HCT116 (cell line): Measurements from ENCODE around the gene CNTN5. TPM values are rescaled to one million over a fixed set of nuclear protein-coding genes. Genes with fewer than 3 reads are reported as not detected.

Experiments
- ATAC-seq: fragments of 200-7000 bp; cut with Tn5 transposase; 2 replicates; pipeline ENCODE4 v1.9.1; 2020; ENCODE audit warnings: mild to moderate bottlenecking, moderate library complexity
- BruUV-seq: library from RNA; stranded (reverse); fragments of 400-500 nt; replicated peaks from 2 replicates; lab custom pipeline; 2021; lab: Mats Ljungman, UMichigan
- CTCF ChIA-PET: fragments of 300-600 bp; sonication (Branson Sonifier 250); formaldehyde crosslinking; loops from one replicate; lab custom pipeline; 2021; ENCODE audit warnings: antibody characterized with exemption; lab: Charles Lee
- POLR2A ChIA-PET: fragments of 300-600, 350-600 bp; sonication (Branson Sonifier 250); formaldehyde crosslinking; loops from one replicate; lab custom pipeline; 2021; ENCODE audit warnings: antibody characterized with exemption; lab: Charles Lee
- RAD21 ChIA-PET, 2 experiments: fragments of 300-600 bp; sonication (Branson Sonifier 250); formaldehyde crosslinking; loops; one replicate each; lab custom pipeline; 2023; ENCODE audit warnings: low total read pairs in 2 of 2; ENCODE audit not compliant: uncharacterized antibody in 2 of 2, unreplicated experiment in 2 of 2, low non-redundant PET in 1 of 2; lab: Charles Lee
- DNase-seq: peaks from one replicate; pipeline ENCODE4 v3.0.0-alpha.2; 2010; ENCODE audit warnings: low read depth, low spot score
- H2AFZ ChIP-seq: fragments of 200-600 bp; shearing (Covaris generic), sonication (generic); 2 replicates; pipeline ENCODE4 v1.6.1; 2017; ENCODE audit warnings: low read depth, mixed run types, mixed read lengths, antibody characterized with exemption, low read length; ENCODE audit not compliant: poor library complexity, severe bottlenecking
- H3K27ac ChIP-seq: 2 replicates; pipeline ENCODE4 v1.5.1; 2012; ENCODE audit warnings: low read depth, low read length
- H3K27me3 ChIP-seq: fragments of 200-600 bp; sonication (generic); 2 replicates; pipeline ENCODE4 v1.6.1; 2016; ENCODE audit warnings: mixed run types, low read length, mixed read lengths; ENCODE audit not compliant: insufficient read depth
- H3K36me3 ChIP-seq, 2 experiments: fragments of 200-500 bp in 1 of 2; fragments of 200-600 bp in 1 of 2; sonication (Bioruptor generic) in 1 of 2; sonication (generic) in 1 of 2; 2 replicates each; pipeline versions ENCODE4 v1.5.1 to v1.6.1; 2014 to 2016; ENCODE audit warnings: low read length in 2 of 2, inconsistent platforms in 1 of 2, mixed read lengths in 1 of 2, mixed run types in 1 of 2; ENCODE audit not compliant: insufficient read depth in 2 of 2, control insufficient read depth in 1 of 2
- H3K4me1 ChIP-seq, 2 experiments: fragments of 200-600 bp in 1 of 2; sonication (generic) in 1 of 2; 2 replicates each; pipeline versions ENCODE4 v1.5.1 to v1.6.1; 2012 to 2017; ENCODE audit warnings: low read length in 2 of 2, inconsistent platforms in 1 of 2, mild to moderate bottlenecking in 1 of 2, mixed read lengths in 1 of 2, mixed run types in 1 of 2, moderate library complexity in 1 of 2; ENCODE audit not compliant: insufficient read depth in 2 of 2, control insufficient read depth in 1 of 2
- H3K4me2 ChIP-seq: fragments of 200-600 bp; sonication (generic); 2 replicates; pipeline ENCODE4 v1.6.1; 2017; ENCODE audit warnings: mixed run types, low read length, mixed read lengths
- H3K4me3 ChIP-seq, 2 experiments: fragments of 200-600 bp in 1 of 2; sonication (generic) in 1 of 2; replicated peaks in 1 of 2; 2 replicates each; pipeline ENCODE4 v1.5.1; 2011 to 2016; ENCODE audit warnings: low read length in 2 of 2, control low read depth in 1 of 2, low read depth in 1 of 2, mild to moderate bottlenecking in 1 of 2, mixed read lengths in 1 of 2, mixed run types in 1 of 2
- H3K79me2 ChIP-seq: fragments of 200-600 bp; sonication (generic); 2 replicates; pipeline ENCODE4 v1.6.1; 2017; ENCODE audit warnings: mild to moderate bottlenecking, mixed run types, low read length, moderate library complexity, mixed read lengths; ENCODE audit not compliant: insufficient read depth
- H3K9ac ChIP-seq: fragments of 200-600 bp; sonication (generic); 2 replicates; pipeline ENCODE4 v1.6.1; 2016; ENCODE audit warnings: low read length, mixed read lengths
- H3K9me2 ChIP-seq: fragments of 200-600 bp; sonication (generic), shearing (Covaris generic); 2 replicates; pipeline ENCODE4 v1.6.1; 2017; ENCODE audit warnings: mixed run types, mild to moderate bottlenecking, moderate library complexity; ENCODE audit not compliant: insufficient read depth
- H3K9me3 ChIP-seq, 2 experiments: fragments of 200-500 bp in 1 of 2; fragments of 200-600 bp in 1 of 2; sonication (Bioruptor generic) in 1 of 2; sonication (generic) in 1 of 2; 2 replicates each; pipeline ENCODE4 v1.6.1; 2014 to 2017; ENCODE audit warnings: low read length in 2 of 2, mixed read lengths in 2 of 2, inconsistent platforms in 1 of 2, low read depth in 1 of 2, mild to moderate bottlenecking in 1 of 2, mixed run types in 1 of 2, moderate library complexity in 1 of 2; ENCODE audit not compliant: control insufficient read depth in 1 of 2, insufficient read depth in 1 of 2
- H4K20me1 ChIP-seq: fragments of 200-600 bp; sonication (generic), shearing (Covaris generic); 2 replicates; pipeline ENCODE4 v1.6.1; 2017; ENCODE audit warnings: mixed run types, mild to moderate bottlenecking, moderate library complexity; ENCODE audit not compliant: insufficient read depth
- ATF3 ChIP-seq: IDR thresholded peaks from 2 replicates; pipeline ENCODE4 v1.6.1; 2012
- CTCF ChIP-seq, 3 experiments: fragments of 200-600 bp in 1 of 3; sonication (generic) in 1 of 3; IDR thresholded peaks in 2 of 3; conservative IDR thresholded peaks in 1 of 3; 2 replicates each; pipeline ENCODE4 v1.5.1; 2012 to 2017; ENCODE audit warnings: low read depth in 2 of 3, low read length in 2 of 3, antibody characterized with exemption in 1 of 3, borderline replicate concordance in 1 of 3, control low read depth in 1 of 3, mild to moderate bottlenecking in 1 of 3, mixed read lengths in 1 of 3, mixed run types in 1 of 3, moderate library complexity in 1 of 3; ENCODE audit not compliant: insufficient read depth in 1 of 3
- EZH2 ChIP-seq: fragments of 200-600 bp; sonication (generic); IDR thresholded peaks from 2 replicates; pipeline ENCODE4 v1.6.1; 2017; ENCODE audit warnings: antibody characterized with exemption, mixed run types
- FOSL1 ChIP-seq: IDR thresholded peaks from 2 replicates; pipeline ENCODE4 v1.6.1; 2012; ENCODE audit warnings: low read depth
- MAX ChIP-seq: IDR thresholded peaks from 2 replicates; pipeline ENCODE4 v1.6.1; 2012
- POLR2AphosphoS5 ChIP-seq: IDR thresholded peaks from 2 replicates; pipeline ENCODE4 v1.6.1; 2011; ENCODE audit warnings: mild to moderate bottlenecking, low read depth, low read length, moderate library complexity
- SRF ChIP-seq: IDR thresholded peaks from 2 replicates; pipeline ENCODE4 v1.6.1; 2012; ENCODE audit warnings: low read depth
- ZFX ChIP-seq: fragments of 450-650 bp; IDR thresholded peaks from 2 replicates; pipeline ENCODE4 v1.6.1; 2017
- intact Hi-C: fragments of 100-400 bp; cut with micrococcal nuclease; formaldehyde crosslinking; loops from 2 replicates; pipeline ENCODE4 v1.10.0; 2022
- total RNA-seq: library from RNA; stranded (reverse); gene quantifications from one replicate; pipeline ENCODE4 v1.2.1, GENCODE V29; 2021; ENCODE audit not compliant: unreplicated experiment

CNTN5 gene
- total RNA-seq, 1 experiment from 2014 or later = not detected

GRCh38 chr11:100220801-100221200 is 1200.1 kb downstream of the CNTN5 start (continued):
- TF ChIP-seq CTCF (IDR thresholded peaks at IDR 0.05 in 2 of 3, conservative IDR thresholded peaks at IDR 0.05 in 1 of 3; ENCODE audit: borderline replicate concordance in 1 of 3, insufficient read depth in 1 of 3, low read depth in 2 of 3, low read length in 2 of 3) (no peak), POLR2AphosphoS5 (no peak)

GRCh38 chr11:100221791-100222190 is 1201.0 kb downstream of the CNTN5 start:
- ATAC-seq = no peak
- no TSS peak for BruUV-seq
- CTCF ChIA-PET = no interaction called here

More at GRCh38 chr11:100221791-100222190, 1201.0 kb downstream of the CNTN5 start:
- Histone ChIP-seq H3K27me3 (no peaks in the 10 kb centered on the region), H3K9ac (no peak overlapping the region), H4K20me1 (no peaks in the 10 kb centered on the region), H3K36me3 (no peaks in the 10 kb centered on the region), H3K4me1 (no peaks in the 10 kb centered on the region), H3K79me2 (no peaks in the 10 kb centered on the region), H2AFZ (no peak overlapping the region), H3K4me3 (no peak overlapping the region), H3K27ac (no peak overlapping the region), H3K4me2 (no peak overlapping the region), H3K9me3 (no peaks in the 10 kb centered on the region), H3K9me2 (no peaks in the 10 kb centered on the region)
- ChIA-PET POLR2A (no interaction called here), RAD21 (no interaction called here)
- TF ChIP-seq ATF3 = no peak
- no peak for TF ChIP-seq MAX
- no peak for TF ChIP-seq FOSL1
- TF ChIP-seq SRF = no peak
- no peak for TF ChIP-seq EZH2
- TF ChIP-seq ZFX = no peak
- intact Hi-C loops = no loop called here
- no peak for DNase-seq
